Raji (cell line): ENCODE measurements around the gene ZNF787.

Experiments used
- POLR2A ChIP-seq: IDR thresholded peaks from 2 replicates; pipeline ENCODE4 v1.6.1; 2011; ENCODE audit warnings: low read depth, low read length, control low read depth; ENCODE audit not compliant: insufficient read depth

The ZNF787 gene

GRCh38 chr19:56105090-56105701 is 15.9 kb downstream of the ZNF787 start:
- no peak for TF ChIP-seq POLR2A

- no peak for TF ChIP-seq POLR2A
Measured at GRCh38 chr19:56104423-56104822, 16.7 kb downstream of the ZNF787 start.

- TF ChIP-seq POLR2A: no peak
Measured at GRCh38 chr19:56103027-56103614, 18.0 kb downstream of the ZNF787 start.

- no peak for TF ChIP-seq POLR2A
Measured at GRCh38 chr19:56101746-56102535, 19.2 kb downstream of the ZNF787 start.

GRCh38 chr19:56101095-56101494 is 20.0 kb downstream of the ZNF787 start:
- TF ChIP-seq POLR2A: no peak

GRCh38 chr19:56099638-56100539 is 21.2 kb downstream of the ZNF787 start:
- no peak for TF ChIP-seq POLR2A

- TF ChIP-seq POLR2A: no peak
Measured at GRCh38 chr19:56098731-56099568, 22.1 kb downstream of the ZNF787 start.

- TF ChIP-seq POLR2A: no peak
Measured at GRCh38 chr19:56097776-56098175, 23.3 kb downstream of the ZNF787 start.

- TF ChIP-seq POLR2A: no peak
Measured at GRCh38 chr19:56097306-56097705, 23.8 kb downstream of the ZNF787 start.

GRCh38 chr19:56096665-56097064 is 24.4 kb downstream of the ZNF787 start:
- TF ChIP-seq POLR2A: no peak

- no peak for TF ChIP-seq POLR2A
Measured at GRCh38 chr19:56094449-56094848, 26.6 kb downstream of the ZNF787 start.

- no peak for TF ChIP-seq POLR2A
Measured at GRCh38 chr19:56092685-56093631, 28.1 kb downstream of the ZNF787 start.
